Transverse colon (tissue), 4 donors: ENCODE data around the gene SLC35E4.

Experiments used
- EP300 ChIP-seq: sonication (generic); formaldehyde crosslinking; IDR thresholded peaks from one replicate; pipeline ENCODE4 v1.6.1; 2017; ENCODE audit warnings: antibody characterized with exemption, low read depth
- POLR2A ChIP-seq: fragments of 450-650 bp; IDR thresholded peaks from one replicate; pipeline ENCODE4 v1.6.1; 2016; ENCODE audit warnings: antibody characterized with exemption, mild to moderate bottlenecking, moderate library complexity
- POLR2AphosphoS5 ChIP-seq, 3 donors: sonication (generic); formaldehyde crosslinking; IDR thresholded peaks; one replicate each; pipeline ENCODE4 v1.6.1; 2016; ENCODE audit warnings: antibody characterized with exemption in 3 of 3
- TF ChIP-seq, protein P1 (sequence below), 5 experiments: fragments of 200-600 bp in 3 of 5; fragments of 450-650 bp in 2 of 5; sonication (generic) in 3 of 5; IDR thresholded peaks; 1 replicate in 2 of 5; 2 replicates in 3 of 5; pipeline ENCODE4 v1.5.1; 2016 to 2017; ENCODE audit warnings: antibody characterized with exemption in 5 of 5, inconsistent platforms in 3 of 5, mild to moderate bottlenecking in 2 of 5, moderate library complexity in 1 of 5

DNA sequence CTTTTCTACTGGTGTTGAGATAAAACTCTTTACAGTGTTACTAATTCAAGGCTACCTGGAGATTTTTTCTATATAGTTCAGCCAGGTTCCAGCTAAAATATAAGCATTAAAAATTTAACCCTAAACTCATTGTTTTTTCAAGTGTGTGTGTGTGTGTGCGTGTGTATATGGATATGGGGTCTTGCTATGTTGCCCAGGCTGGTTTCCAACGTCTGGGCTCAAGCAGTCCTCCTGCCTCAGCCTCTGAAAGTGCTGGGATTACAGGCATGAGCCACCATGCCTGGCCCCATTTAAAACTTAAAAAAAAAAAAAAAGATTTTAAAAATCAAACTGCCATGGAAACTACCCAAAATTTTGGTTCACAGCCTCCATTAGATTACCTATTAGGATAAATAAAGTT is 39.4 kb upstream of the SLC35E4 start:
- TF ChIP-seq, protein P1, sequence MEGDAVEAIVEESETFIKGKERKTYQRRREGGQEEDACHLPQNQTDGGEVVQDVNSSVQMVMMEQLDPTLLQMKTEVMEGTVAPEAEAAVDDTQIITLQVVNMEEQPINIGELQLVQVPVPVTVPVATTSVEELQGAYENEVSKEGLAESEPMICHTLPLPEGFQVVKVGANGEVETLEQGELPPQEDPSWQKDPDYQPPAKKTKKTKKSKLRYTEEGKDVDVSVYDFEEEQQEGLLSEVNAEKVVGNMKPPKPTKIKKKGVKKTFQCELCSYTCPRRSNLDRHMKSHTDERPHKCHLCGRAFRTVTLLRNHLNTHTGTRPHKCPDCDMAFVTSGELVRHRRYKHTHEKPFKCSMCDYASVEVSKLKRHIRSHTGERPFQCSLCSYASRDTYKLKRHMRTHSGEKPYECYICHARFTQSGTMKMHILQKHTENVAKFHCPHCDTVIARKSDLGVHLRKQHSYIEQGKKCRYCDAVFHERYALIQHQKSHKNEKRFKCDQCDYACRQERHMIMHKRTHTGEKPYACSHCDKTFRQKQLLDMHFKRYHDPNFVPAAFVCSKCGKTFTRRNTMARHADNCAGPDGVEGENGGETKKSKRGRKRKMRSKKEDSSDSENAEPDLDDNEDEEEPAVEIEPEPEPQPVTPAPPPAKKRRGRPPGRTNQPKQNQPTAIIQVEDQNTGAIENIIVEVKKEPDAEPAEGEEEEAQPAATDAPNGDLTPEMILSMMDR (IDR thresholded peaks at IDR 0.05) = no peak
- TF ChIP-seq EP300 (no peak), POLR2AphosphoS5 (IDR thresholded peaks at IDR 0.05) (no peak), POLR2A (no peak)
